GM18867 (cell line): Measurements from ENCODE around the gene FBLN1.

Source experiments
- ATAC-seq: cut with Tn5 transposase; IDR thresholded peaks from one replicate; pipeline ENCODE4 v1.9.1; 2021; ENCODE audit warnings: mild to moderate bottlenecking, moderate library complexity; ENCODE audit not compliant: unreplicated experiment

Gene FBLN1

GRCh38 chr22:45562537-45563361, 60.1 kb downstream of the FBLN1 start:
- no peak for ATAC-seq

- ATAC-seq, result no peak
These were observed 60.8 kb downstream of the FBLN1 start for GRCh38 chr22:45563362-45564040.

GRCh38 chr22:45564349-45565030, 61.8 kb downstream of the FBLN1 start:
- ATAC-seq, result no peak

GRCh38 chr22:45565171-45565570, 62.5 kb downstream of the FBLN1 start:
- no peak for ATAC-seq

- ATAC-seq, result no peak
These were observed 63.3 kb downstream of the FBLN1 start for GRCh38 chr22:45565973-45566372.

- ATAC-seq, result no peak
These were observed 65.5 kb downstream of the FBLN1 start for GRCh38 chr22:45568213-45568612.

- ATAC-seq, result no peak
These were observed 68.4 kb downstream of the FBLN1 start for GRCh38 chr22:45571089-45571488.

- no peak for ATAC-seq
These were observed 69.8 kb downstream of the FBLN1 start for GRCh38 chr22:45572444-45572843.

GRCh38 chr22:45574069-45574703, 71.5 kb downstream of the FBLN1 start:
- ATAC-seq, result no peak

GRCh38 chr22:45575173-45575572, 72.5 kb downstream of the FBLN1 start:
- ATAC-seq, result no peak

GRCh38 chr22:45575607-45576272, 73.1 kb downstream of the FBLN1 start:
- ATAC-seq, result no peak

- ATAC-seq, result no peak
These were observed 73.6 kb downstream of the FBLN1 start for GRCh38 chr22:45576273-45576625.

- no peak for ATAC-seq
These were observed 74.2 kb downstream of the FBLN1 start for GRCh38 chr22:45576730-45577464.

- no peak for ATAC-seq
These were observed 75.3 kb downstream of the FBLN1 start for GRCh38 chr22:45577746-45578523.

GRCh38 chr22:45578524-45579147, 76.0 kb downstream of the FBLN1 start:
- no peak for ATAC-seq

GRCh38 chr22:45579306-45579705, 76.6 kb downstream of the FBLN1 start:
- ATAC-seq, result no peak

GRCh38 chr22:45579806-45580725, 77.4 kb downstream of the FBLN1 start:
- no peak for ATAC-seq
